Hepatocyte (in vitro differentiated cells): Measurements from ENCODE around the gene FAF1.

Experiments used
- EZH2 ChIP-seq: fragments of 200-600 bp; sonication (generic); IDR thresholded peaks from 2 replicates; pipeline ENCODE4 v1.6.1; 2016; ENCODE audit warnings: antibody characterized with exemption, mild to moderate bottlenecking, borderline replicate concordance
- EZH2phosphoT487 ChIP-seq: fragments of 200-600 bp; sonication (generic); IDR thresholded peaks from one replicate; pipeline ENCODE4 v1.6.1; 2018; ENCODE audit warnings: antibody characterized with exemption, mild to moderate bottlenecking, low read depth, moderate library complexity; ENCODE audit not compliant: unreplicated experiment, severe bottlenecking
- TF ChIP-seq, protein P1 (sequence below): fragments of 200-600 bp; sonication (generic); IDR thresholded peaks from 2 replicates; pipeline ENCODE4 v1.5.1; 2016; ENCODE audit warnings: antibody characterized with exemption, mild to moderate bottlenecking; ENCODE audit not compliant: poor library complexity

DNA sequence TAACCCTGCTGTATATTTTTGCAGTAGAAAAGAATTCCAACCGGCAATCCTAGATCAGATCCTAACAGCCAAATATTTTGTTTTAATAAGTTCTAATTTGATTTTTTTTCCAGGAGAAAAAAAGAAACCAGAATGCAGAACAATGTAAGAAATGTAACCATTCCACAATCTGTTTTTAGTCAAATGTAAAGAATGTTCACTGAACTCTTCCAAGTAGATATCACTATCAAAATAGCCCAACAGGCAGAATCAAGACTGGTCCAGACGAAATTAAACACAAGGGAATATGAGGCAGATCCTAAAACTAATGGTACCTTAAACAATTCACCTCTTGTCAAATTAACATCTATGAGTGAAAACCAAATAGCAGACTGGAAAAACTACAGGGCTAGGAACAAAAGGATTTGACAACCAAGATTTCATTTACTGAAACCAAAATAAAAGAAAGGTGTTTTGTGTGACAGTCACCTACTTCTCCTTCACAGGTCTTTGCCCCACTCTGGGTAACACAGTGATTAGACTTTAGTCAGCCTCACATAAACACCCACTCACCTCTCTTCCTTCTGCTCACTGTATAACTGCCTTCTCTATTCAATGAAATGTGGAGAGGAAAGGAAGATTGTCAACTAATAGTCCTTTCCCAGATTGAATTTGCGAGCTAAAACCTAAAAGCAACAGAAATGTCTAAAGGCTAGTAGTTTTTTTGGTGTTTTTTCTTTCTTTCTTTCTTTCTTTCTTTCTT lies 137.9 kb downstream of the FAF1 start:
- TF ChIP-seq, protein P1, sequence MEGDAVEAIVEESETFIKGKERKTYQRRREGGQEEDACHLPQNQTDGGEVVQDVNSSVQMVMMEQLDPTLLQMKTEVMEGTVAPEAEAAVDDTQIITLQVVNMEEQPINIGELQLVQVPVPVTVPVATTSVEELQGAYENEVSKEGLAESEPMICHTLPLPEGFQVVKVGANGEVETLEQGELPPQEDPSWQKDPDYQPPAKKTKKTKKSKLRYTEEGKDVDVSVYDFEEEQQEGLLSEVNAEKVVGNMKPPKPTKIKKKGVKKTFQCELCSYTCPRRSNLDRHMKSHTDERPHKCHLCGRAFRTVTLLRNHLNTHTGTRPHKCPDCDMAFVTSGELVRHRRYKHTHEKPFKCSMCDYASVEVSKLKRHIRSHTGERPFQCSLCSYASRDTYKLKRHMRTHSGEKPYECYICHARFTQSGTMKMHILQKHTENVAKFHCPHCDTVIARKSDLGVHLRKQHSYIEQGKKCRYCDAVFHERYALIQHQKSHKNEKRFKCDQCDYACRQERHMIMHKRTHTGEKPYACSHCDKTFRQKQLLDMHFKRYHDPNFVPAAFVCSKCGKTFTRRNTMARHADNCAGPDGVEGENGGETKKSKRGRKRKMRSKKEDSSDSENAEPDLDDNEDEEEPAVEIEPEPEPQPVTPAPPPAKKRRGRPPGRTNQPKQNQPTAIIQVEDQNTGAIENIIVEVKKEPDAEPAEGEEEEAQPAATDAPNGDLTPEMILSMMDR = no peak
- no peak for TF ChIP-seq EZH2
- TF ChIP-seq EZH2phosphoT487 = no peak
